Activated CD8-positive, alpha-beta memory T cell treated with anti-CD3 and anti-CD28 coated beads, Interleukin-2, amount 50 U/mL, for 4 hours (primary cell): ENCODE measurements around the gene RNU6-1.

Experiments used
- DNase-seq: peaks from one replicate; pipeline ENCODE4 v3.0.0-alpha.2; 2020

The RNU6-1 gene

GRCh38 chr15:67839929-67840748 lies at the start of gene RNU6-1:
Gene RNU6-1, minus strand, starts transcription at chr15:67840045.
- DNase-seq = peak; percentile 97

DNA sequence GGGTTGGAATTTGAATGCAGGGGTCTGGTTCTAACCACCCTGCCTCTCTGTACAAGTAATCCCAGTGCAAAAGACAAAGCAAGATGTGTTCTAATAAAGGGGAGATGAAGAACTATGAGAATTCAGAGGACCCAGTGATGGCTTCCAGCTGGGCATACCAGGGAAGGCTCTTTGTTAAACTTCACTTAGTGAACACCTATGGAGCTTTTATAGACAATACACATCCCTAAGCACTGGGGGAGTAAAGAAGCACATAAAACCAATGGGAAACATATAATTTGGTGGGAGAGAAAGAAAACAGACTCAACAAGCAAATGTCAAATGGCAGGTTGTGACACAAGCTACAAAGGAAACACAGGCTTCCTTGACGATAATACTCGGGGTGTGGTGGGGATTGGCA lies 47.9 kb upstream of the RNU6-1 start:
- no peak for DNase-seq

DNA sequence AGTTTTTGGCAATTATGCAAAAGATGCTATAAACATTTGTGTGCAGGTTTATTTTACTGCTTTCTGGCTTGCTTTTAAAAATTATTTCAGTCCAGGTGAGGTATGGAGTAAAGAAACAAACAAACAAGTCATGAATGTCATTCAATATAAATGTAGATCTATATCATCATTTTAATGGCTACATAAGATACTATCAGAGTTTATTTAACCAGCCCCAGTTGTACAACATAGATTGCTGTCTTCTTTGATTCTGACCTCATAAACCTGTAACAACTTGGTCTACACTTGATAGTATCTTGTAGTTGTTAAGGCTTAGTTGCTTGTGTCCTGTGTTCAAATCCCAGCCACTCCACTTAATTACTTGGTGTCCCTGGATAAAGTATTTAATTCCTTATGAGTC lies 46.0 kb upstream of the RNU6-1 start:
- no peak for DNase-seq

DNA sequence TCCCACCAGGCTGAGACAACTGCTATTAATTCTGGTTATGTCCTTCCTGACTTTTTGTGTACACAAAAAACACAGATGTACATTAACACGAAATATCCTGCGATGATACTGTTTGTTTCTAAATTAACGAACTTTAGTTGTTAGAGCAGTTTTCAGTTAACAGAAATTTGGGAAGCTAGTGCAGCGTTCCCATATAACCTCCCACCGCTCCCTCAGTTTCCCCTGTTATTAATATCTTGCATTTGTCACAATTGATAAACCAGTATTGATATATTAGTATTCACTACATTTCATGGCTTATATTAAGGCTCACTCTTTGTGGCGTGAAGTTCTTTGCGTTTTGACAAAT lies 45.3 kb upstream of the RNU6-1 start:
- DNase-seq = no peak

DNA sequence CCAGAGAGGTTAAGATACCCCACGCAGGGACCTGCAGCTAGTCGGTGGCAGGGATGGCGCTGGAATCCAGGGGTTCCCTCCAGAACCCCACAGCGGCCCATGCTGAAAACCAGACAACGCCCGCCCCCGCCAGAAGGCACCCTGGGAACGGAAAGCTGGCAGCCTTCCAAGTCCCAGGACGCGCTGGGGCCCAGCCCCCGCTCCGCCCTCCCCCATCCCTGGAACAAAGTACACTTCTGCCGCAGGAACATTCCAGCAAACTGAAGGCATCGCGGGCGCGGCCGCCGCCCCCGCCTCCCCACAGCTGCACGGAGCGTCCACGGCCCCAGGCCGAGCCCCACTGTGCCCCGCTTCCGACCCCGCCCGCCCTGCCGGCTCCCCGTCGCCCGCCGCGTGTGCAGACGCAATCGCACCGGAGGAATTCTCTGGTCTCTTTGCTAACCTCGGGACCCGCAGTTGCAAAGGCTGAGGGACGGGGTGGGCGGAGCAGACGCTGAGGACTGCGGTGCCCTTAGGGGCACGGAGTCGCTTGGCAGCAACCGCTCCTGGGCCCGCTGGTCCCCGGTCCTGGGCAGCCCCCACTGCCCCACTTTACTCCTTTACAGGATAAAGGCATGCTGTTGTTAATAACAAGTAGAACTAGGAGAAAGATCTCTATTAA lies 44.8 kb upstream of the RNU6-1 start:
- DNase-seq = peak; percentile 56

DNA sequence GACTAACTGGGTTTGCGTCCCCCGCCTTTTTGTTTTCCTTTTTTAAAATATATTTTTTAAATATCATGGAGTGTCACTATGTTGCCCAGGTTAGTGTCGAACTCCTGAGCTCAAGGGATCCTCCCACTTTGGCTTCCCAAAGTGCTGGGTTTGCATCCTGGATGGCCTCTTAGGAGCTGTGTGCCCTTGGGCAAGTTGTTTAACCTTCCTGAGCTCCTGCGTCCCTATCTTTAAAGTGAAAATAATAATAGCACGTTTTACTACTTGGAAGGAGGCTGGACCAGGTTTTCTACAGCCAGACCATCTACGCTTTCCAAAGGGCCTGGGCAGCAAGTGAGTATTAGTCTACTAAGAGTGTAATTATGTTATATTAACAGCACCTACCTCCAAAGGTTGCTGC lies 44.2 kb upstream of the RNU6-1 start:
- no peak for DNase-seq

DNA sequence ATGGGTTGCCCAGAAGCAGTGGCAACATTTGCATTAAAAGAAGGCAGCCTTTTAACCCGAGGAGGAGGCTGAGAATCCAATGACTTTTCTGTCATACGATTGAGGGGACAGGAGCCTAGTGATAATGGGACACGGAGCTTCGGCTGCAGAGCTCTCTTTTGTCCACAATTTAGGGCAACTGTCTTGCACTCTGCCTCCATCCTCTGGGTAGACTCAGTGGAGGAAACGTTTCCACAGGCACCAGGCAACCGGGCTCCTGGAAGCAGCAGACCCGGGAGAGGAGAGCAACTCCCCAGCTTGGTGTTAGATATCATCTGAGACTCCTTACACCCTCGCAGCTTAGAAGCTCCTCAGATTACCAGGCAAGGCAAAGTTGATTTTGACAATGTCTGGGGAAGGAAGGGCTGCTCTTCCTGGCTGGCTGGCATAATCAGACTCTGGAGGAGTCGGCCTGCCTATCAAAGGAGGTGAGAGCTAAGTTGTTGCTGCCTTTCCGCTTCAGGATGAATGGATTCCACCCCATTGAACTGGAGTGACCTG lies 43.5 kb upstream of the RNU6-1 start:
- no peak for DNase-seq

DNA sequence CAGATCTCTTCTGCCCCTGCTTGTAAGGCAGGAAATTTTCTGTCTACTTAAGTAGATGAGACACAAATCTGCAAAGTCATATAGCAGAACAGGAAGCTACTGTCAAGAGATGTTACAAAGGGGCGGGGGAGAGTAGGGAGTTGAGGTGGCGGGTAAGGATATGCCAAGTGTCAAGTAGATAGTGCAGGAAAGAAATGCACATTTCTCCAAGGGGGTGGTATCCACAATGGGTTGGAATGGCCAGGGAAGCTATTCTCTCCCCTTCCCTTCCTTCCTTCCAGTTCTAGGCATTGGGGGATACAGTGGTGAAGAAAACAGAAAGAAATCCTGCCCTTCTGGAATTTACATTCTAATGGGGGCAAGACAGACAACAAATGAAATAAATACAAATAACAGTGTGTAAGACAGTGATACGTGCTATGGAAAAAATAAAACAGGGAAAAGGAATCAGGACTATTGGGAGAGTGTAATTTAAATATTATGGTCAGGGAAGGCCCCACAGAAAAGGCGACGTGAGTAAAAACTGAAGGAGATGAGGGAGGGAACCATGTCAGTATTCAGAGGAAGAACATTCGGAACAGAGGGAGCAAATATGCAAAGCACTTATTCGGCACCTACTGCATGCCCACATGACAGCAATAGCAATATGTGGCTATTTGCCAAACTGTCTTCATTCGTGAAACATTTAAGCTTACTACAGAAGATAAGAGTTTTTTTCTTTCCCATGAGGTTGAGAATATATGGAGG lies 42.8 kb upstream of the RNU6-1 start:
- DNase-seq = no peak

GRCh38 chr15:67880651-67881182 lies 40.9 kb upstream of the RNU6-1 start:
- DNase-seq = no peak

- no peak for DNase-seq
Measured at GRCh38 chr15:67879440-67880129, 39.7 kb upstream of the RNU6-1 start.

DNA sequence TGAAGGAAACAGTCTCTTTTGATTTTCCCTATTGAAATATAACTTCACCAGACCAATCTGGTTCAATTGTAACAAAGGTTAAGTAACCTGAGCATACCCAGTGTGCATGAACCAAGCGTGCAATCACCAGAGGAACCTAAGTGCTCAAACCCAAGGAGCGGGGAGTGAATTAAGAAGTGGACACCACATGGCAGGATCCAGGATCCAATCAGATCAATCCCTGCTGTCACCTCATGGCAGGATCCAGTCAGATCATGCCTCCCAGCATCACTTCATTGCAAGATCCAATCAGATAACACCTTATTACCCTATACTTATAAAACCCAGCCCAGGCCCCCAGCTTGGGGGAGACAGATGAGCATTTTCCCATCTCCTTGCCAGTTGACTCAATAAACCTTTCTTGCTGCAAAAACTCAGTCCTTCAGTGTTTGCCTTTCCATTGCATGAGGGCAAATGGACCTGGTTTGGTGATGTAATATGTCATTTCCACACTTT lies 38.9 kb upstream of the RNU6-1 start:
- no peak for DNase-seq

DNA sequence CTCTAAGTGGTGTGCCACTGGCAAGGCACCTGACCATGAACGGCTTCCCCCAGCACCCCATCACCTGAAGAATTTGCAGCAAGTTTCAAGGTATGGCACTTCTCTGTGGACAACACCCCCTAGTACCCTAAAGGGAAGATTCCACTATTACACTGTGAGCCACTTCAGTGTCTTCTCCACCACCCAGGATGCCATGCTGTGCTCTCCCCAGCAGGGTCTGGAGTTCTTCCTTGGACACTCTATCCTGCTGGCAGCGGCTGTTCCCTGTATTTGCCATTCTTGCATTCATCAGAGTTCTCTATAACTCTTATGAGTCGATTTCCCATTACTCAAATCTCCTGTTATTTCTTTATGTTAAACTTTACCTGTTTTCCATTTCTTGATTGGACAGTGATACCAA lies 33.9 kb upstream of the RNU6-1 start:
- DNase-seq = no peak

- no peak for DNase-seq
Measured at GRCh38 chr15:67870868-67871408, 31.1 kb upstream of the RNU6-1 start.

GRCh38 chr15:67869701-67870100 lies 29.9 kb upstream of the RNU6-1 start:
- DNase-seq = no peak

DNA sequence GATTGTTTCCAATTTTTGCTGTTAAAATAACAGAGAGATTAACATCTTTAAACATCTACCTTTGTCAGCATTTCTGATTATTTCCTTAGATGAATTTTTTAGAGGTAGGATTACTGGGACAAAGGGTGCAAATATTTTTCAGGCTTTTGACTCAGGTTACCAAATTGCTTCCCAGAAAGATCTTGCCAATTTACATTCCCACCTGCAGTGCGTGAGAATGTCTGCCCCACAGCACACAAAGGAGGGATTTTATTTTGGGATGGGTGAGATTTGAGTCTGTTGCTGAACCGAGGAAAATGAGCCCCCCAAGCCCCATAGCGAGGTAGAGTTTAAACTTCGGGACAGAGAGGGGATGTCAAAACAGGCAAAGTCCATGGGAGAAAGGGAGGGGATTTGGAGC lies 25.9 kb upstream of the RNU6-1 start:
- DNase-seq = no peak

GRCh38 chr15:67865331-67865730 lies 25.5 kb upstream of the RNU6-1 start:
- DNase-seq = no peak

DNA sequence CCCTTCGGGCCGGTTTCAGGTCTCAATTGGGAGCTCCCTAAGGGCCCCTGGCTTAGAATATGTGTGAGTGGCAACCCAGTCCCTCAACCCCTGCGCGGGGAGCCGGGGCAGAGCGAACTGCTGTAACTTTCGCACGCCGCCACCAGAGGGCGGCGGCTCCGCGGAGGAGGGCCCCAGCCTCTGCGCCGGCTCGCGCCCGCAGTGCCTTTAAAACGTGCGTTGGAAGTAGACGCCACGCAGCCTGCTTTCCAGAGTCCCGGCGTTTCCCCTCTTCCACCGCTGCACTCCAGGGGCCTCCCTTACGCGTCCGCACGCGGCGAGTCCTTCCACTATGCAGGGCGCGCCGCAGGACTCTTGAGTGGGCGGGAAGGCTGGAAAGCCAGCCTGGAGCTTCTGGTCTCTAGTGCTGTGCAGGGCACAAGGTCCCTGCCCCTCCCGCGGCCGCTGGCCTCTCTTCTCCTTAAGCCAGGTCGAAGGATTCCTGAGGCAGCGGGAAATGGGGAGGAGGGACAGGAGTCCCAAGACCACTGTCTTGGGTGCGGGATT lies 23.7 kb upstream of the RNU6-1 start:
- DNase-seq = peak; percentile 68

DNA sequence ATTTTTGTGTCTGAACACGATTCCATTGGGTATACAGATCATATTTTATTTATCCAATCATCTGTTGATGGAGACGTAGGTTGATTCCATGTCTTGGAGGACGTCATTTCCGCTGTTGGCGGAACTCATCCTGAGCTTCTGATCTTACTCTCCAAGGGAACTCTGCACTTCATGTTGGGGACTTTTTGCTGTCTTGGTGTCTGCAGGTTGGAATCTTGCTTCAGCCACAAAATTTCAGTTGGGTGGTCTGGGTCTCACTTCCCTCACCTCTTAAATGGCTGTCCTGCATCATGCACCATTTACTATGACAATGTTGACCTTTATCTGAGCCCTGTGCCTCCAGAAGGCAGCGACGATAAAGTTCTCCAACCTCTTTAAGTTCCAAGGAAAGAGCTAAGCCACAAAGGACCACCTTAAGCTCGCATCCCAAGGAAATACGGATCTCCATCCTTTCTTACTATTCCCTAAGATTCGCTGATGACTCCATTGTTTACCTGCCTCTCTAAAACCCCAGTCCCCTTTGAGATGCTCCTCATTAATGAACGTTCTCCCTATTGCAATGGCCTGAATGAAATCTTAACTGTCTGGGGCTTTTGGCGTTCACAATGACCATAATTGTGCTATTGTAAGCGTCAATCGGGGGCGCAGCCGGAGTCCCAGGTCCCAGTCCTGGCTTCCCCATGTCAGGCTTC lies 23.1 kb upstream of the RNU6-1 start:
- DNase-seq = no peak

GRCh38 chr15:67861983-67862382 lies 22.1 kb upstream of the RNU6-1 start:
- DNase-seq = no peak

- no peak for DNase-seq
Measured at GRCh38 chr15:67859331-67859946, 19.6 kb upstream of the RNU6-1 start.

DNA sequence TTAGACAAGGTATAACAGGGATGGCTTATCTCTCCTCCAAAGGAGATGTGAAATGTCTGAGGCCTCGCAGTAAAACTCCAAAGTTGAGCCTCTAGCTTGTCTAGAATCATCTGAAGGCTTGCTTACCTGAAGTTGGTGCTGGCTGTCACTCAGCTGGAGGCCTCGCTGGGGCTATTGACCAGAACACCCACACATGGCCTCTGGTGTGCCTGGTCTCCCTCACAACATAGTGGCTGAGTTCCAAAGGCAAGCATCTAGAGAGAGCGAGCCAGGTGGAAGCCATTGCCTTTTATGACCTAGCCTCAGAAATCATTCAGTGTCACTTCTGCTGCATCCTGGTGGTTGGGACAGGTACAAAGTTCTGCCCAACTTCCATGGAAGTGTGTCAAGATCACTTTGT lies 17.4 kb upstream of the RNU6-1 start:
- DNase-seq = no peak
